Tibial artery (tissue), 4 donors: ENCODE results near the gene ISYNA1.

Experiments
- DNase-seq, 2 donors: peaks; one replicate each; pipeline ENCODE4 v3.0.0-alpha.2; 2019
- H3K27ac ChIP-seq, 2 donors: fragments of 200-600 bp; sonication (generic) in 1 of 2; 1 replicate in 1 of 2; 2 replicates in 1 of 2; pipeline ENCODE4 v1.5.1; 2018 to 2019; ENCODE audit warnings: mild to moderate bottlenecking in 1 of 2
- H3K27me3 ChIP-seq, 2 donors: fragments of 200-600 bp; sonication (generic) in 1 of 2; one replicate each; pipeline versions ENCODE4 v1.5.1 to v1.6.0; 2016 to 2019
- H3K36me3 ChIP-seq, 3 donors: fragments of 200-600 bp; sonication (generic) in 2 of 3; one replicate each; pipeline ENCODE4 v1.5.1; 2016 to 2019; ENCODE audit warnings: mild to moderate bottlenecking in 2 of 3
- H3K4me1 ChIP-seq, 4 donors: fragments of 200-600 bp; sonication (generic) in 2 of 4; 1 replicate in 3 of 4; 2 replicates in 1 of 4; pipeline ENCODE4 v1.5.1; 2016 to 2019
- H3K4me3 ChIP-seq, 2 donors: fragments of 200-600 bp; sonication (generic) in 1 of 2; 1 replicate in 1 of 2; 2 replicates in 1 of 2; pipeline ENCODE4 v1.5.1; 2018 to 2019; ENCODE audit warnings: mild to moderate bottlenecking in 2 of 2
- H3K9me3 ChIP-seq, 3 donors: fragments of 200-600 bp; sonication (generic) in 1 of 3; one replicate each; pipeline ENCODE4 v1.5.1; 2016 to 2019
- CTCF ChIP-seq, 2 experiments: fragments of 200-600 bp in 1 of 2; fragments of 450-650 bp in 1 of 2; IDR thresholded peaks; one replicate each; pipeline ENCODE4 v1.5.1; 2017 to 2019; ENCODE audit warnings: antibody characterized with exemption in 2 of 2, mild to moderate bottlenecking in 1 of 2, moderate library complexity in 1 of 2
- intact Hi-C: fragments of 100-400 bp; cut with DNase I; formaldehyde crosslinking; loops from one replicate; pipeline ENCODE4 v1.15.0; 2023; ENCODE audit warnings: low total_unique reads

Gene ISYNA1

GRCh38 chr19:18441804-18442788 is 4.2 kb upstream of the ISYNA1 start:
- Histone ChIP-seq H3K36me3 (peaks cover 35 to 56% (median 38%) of the 10 kb centered on the region in 3 donors), H3K9me3 (no peaks in the 10 kb centered on the region), H3K27ac (no peak overlapping the region), H3K4me3 (no peak overlapping the region), H3K4me1 (peaks cover 0 to 32% (median 23%) of the 10 kb centered on the region in 4 donors), H3K27me3 (peaks cover 0 to 5% of the 10 kb centered on the region in 2 donors)
- intact Hi-C loops, result no loop called here
- no peak for TF ChIP-seq CTCF (IDR thresholded peaks at IDR 0.05)
- no peak for DNase-seq

DNA sequence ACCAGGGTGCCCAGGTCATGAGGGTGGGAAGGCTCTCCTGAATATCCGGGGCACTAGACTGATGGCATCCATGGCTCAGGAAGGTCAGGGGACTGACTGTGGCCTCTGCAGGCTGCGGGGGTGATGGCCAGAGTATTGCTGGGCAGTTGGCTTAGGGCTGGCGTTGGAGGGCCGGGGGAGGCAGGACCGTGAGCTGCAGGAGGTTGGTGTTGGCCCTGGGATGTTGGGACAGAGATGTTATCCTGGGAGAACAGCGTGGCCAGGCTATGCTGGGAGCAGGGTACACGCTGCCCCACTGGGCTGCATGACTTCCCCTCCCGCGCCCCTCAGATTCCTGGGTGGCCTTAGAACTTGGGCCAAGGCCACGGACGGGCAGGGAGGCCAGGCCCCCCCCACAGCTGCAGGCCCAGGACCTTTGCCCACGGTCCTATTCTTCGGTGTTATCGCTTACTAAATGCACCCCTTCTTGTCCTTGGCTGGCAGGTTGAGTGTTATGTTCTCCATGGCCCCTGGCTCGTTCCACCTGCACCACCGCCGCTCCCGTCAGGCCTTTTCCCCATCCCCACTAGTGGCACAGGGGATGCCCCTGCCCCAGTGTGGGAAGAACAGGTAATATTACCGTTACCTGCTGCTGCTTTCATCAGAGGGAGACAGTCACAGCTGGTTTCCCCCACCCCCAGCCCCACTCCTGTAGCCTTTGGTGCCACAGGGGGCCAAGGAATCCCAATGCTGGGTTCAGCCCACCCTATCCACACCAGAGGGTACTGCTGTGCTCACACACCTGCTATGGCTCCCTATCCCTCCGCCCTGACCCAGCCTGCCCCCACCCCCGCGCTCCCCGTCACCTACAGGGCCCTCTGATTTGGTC is 3.2 kb upstream of the ISYNA1 start:
- peak overlapping the region in 1 of 2 donors; percentile 76 for H3K27ac ChIP-seq
- no peak overlapping the region for H3K4me3 ChIP-seq
- intact Hi-C loops, result no loop called here
- peaks cover 0 to 39% (median 30%) of the 10 kb centered on the region in 4 donors for H3K4me1 ChIP-seq
- peaks cover 28 to 48% (median 28%) of the 10 kb centered on the region in 3 donors for H3K36me3 ChIP-seq
- peaks cover 0 to 5% of the 10 kb centered on the region in 2 donors for H3K27me3 ChIP-seq
- TF ChIP-seq CTCF (IDR thresholded peaks at IDR 0.05), result no peak
- no peak for DNase-seq
- H3K9me3 ChIP-seq, result no peaks in the 10 kb centered on the region

DNA sequence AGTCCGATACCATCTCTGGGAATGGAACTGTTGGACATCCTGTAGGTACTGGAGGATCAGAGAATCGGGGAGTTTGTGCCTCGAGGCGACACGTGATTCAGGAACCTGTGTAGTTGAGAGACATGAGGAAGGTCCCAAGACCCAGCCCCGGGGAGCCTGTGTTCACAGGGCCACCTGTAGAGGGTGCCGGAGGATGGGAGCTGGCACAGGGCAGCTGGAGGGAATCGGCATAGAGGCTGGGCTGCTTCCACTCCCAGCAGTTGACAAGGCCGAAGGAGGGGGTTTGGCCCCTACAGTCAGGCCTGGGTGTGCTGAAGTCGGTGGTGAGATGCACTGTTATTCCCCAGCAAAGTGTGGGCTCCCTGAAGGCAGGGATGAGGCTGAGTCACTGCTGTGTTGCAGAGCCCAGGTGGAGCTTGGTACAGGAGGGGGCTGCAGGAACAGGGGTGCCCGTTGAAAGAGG is 2.5 kb upstream of the ISYNA1 start:
- Histone ChIP-seq H3K4me1 (peaks cover 0 to 39% (median 30%) of the 10 kb centered on the region in 4 donors), H3K9me3 (no peaks in the 10 kb centered on the region), H3K36me3 (peaks cover 26 to 48% (median 28%) of the 10 kb centered on the region in 3 donors), H3K27ac (peak overlapping the region in 1 of 2 donors; percentile 76), H3K27me3 (peaks cover 0 to 5% of the 10 kb centered on the region in 2 donors), H3K4me3 (no peak overlapping the region)
- TF ChIP-seq CTCF (IDR thresholded peaks at IDR 0.05), result peak in 1 of 2 experiments; percentile 19
- no peak for DNase-seq
- intact Hi-C loops, result no loop called here

GRCh38 chr19:18439910-18440237 is 1.9 kb upstream of the ISYNA1 start:
- intact Hi-C loops, result no loop called here
- H3K9me3 ChIP-seq, result no peaks in the 10 kb centered on the region
- peaks cover 0 to 39% (median 30%) of the 10 kb centered on the region in 4 donors for H3K4me1 ChIP-seq
- no peak for TF ChIP-seq CTCF (IDR thresholded peaks at IDR 0.05)
- H3K27ac ChIP-seq, result peak overlapping the region in 1 of 2 donors; percentile 76
- no peak overlapping the region for H3K4me3 ChIP-seq
- H3K36me3 ChIP-seq, result peaks cover 20 to 48% (median 28%) of the 10 kb centered on the region in 3 donors
- DNase-seq, result no peak
- H3K27me3 ChIP-seq, result peaks cover 0 to 5% of the 10 kb centered on the region in 2 donors
